Measurements from ENCODE around the gene ST6GAL2. TPM values are rescaled to one million over a fixed set of nuclear protein-coding genes. Genes with fewer than 3 reads are reported as not detected.

Gene ST6GAL2
- total RNA-seq, 2 donors from 2014 or later, result 7.8 to 17.9 TPM

DNA sequence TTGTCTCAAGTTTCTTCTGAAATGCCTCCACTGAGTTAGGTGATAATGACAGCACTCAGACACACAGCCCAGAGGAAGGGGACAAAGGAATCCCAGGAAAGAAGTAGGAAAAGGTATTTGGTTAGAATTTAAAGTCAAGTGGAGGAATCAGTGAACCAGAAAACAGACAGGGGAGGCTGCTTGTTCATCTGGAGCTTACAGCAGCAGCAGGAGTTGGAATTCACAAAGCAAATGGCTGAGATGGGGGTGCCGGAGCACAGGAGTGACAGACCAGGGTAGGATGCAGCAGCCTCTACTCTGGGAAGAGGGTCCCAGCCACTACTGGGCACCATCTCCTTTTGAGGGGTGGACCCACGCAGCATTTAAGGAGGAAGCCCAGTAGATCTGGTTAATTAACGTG, 104.8 kb downstream of the ST6GAL2 start:
- Histone ChIP-seq H3K9ac (ENCODE audit: extremely low read depth, low read length, poor library complexity, severe bottlenecking) (no peak overlapping the region), H3K4me1 (ENCODE audit: control insufficient read depth, insufficient read depth, low read length) (peaks cover 9% of the 10 kb centered on the region), H3K36me3 (ENCODE audit: control insufficient read depth, insufficient read depth, low read length) (no peaks in the 10 kb centered on the region), H3K9me3 (ENCODE audit: control insufficient read depth, low read length) (peaks cover under 1% of the 10 kb centered on the region), H3K4me3 (ENCODE audit: low read length) (no peak overlapping the region), H3K27me3 (ENCODE audit: control insufficient read depth, insufficient read depth, low read length, poor library complexity, severe bottlenecking) (no peaks in the 10 kb centered on the region), H3K27ac (ENCODE audit: low read depth, low read length) (no peak overlapping the region)
- DNase-seq, result no peak
- TF ChIP-seq, protein P1, sequence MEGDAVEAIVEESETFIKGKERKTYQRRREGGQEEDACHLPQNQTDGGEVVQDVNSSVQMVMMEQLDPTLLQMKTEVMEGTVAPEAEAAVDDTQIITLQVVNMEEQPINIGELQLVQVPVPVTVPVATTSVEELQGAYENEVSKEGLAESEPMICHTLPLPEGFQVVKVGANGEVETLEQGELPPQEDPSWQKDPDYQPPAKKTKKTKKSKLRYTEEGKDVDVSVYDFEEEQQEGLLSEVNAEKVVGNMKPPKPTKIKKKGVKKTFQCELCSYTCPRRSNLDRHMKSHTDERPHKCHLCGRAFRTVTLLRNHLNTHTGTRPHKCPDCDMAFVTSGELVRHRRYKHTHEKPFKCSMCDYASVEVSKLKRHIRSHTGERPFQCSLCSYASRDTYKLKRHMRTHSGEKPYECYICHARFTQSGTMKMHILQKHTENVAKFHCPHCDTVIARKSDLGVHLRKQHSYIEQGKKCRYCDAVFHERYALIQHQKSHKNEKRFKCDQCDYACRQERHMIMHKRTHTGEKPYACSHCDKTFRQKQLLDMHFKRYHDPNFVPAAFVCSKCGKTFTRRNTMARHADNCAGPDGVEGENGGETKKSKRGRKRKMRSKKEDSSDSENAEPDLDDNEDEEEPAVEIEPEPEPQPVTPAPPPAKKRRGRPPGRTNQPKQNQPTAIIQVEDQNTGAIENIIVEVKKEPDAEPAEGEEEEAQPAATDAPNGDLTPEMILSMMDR (conservative IDR thresholded peaks at IDR 0.05), result no peak
- no peaks in the 10 kb centered on the region for H3K36me3 Mint-ChIP-seq (ENCODE audit: low read depth)
- H3K27me3 Mint-ChIP-seq (ENCODE audit: insufficient read depth), result no peaks in the 10 kb centered on the region
- H3K4me3 Mint-ChIP-seq, result no peak overlapping the region
- H3K4me1 Mint-ChIP-seq, result no peaks in the 10 kb centered on the region
- H3K27ac Mint-ChIP-seq, result no peak overlapping the region
- 82 to 86% methylated on average over 3 of the region's 3 CpGs for WGBS, 2 experiments (ENCODE audit: insufficient coverage in 1 of 2, insufficient read length in 1 of 2)
- peaks cover 1% of the 10 kb centered on the region for H3K9me3 Mint-ChIP-seq

DNA sequence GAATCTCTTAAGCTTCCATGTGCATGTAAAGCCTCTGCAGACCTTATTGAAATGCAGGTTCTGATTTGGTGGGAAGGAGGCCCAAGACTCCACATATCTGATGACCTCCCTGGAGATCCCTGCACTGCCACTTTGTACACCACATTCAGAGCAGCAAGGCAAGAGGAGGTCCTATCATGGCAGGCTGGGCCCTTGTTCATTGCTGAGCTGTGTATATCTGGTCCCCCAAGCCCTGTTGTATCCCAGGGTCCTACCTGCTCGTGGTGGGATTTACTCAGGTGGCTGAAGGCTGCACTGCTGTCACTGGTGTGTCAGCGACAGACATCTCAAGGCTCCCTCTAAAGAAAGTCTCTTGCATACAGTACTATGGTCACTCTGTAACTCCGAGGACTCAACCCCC, 114.2 kb downstream of the ST6GAL2 start:
- Mint-ChIP-seq H3K4me3 (no peak overlapping the region), H3K27ac (no peak overlapping the region), H3K9me3 (peaks cover 4% of the 10 kb centered on the region), H3K36me3 (ENCODE audit: low read depth) (no peaks in the 10 kb centered on the region), H3K4me1 (no peaks in the 10 kb centered on the region), H3K27me3 (ENCODE audit: insufficient read depth) (no peaks in the 10 kb centered on the region)
- Histone ChIP-seq H3K27ac (ENCODE audit: low read depth, low read length) (no peak overlapping the region), H3K9me3 (ENCODE audit: control insufficient read depth, low read length) (peaks cover 30% of the 10 kb centered on the region), H3K27me3 (ENCODE audit: control insufficient read depth, insufficient read depth, low read length, poor library complexity, severe bottlenecking) (no peaks in the 10 kb centered on the region), H3K36me3 (ENCODE audit: control insufficient read depth, insufficient read depth, low read length) (no peaks in the 10 kb centered on the region), H3K4me3 (ENCODE audit: low read length) (no peak overlapping the region), H3K9ac (ENCODE audit: extremely low read depth, low read length, poor library complexity, severe bottlenecking) (no peak overlapping the region), H3K4me1 (ENCODE audit: control insufficient read depth, insufficient read depth, low read length) (no peaks in the 10 kb centered on the region)
- no peak for DNase-seq
- TF ChIP-seq, protein P1 (conservative IDR thresholded peaks at IDR 0.05), result no peak
- 79 to 100% methylated on average over 1 to 3 of the region's 3 CpGs for WGBS, 2 experiments (ENCODE audit: insufficient coverage in 1 of 2, insufficient read length in 1 of 2)

DNA sequence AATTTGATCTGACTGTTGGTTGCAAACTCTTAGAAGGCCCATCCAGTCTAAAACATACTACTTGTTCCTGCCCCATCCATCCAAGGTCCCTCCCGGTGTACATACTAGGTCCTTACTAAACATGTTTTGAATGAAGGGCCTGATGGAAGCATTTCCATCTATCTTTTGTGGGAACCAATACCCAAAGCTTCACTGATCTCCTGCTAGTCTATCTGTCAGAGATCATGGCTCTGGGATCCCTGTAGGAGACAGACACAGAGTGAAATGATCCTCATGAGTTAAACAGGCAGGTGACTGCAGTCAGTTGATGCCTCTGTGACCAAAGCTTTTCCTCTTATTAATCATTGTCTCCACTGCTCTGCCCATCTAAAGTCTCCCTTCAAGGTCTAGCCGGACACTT, 115.0 kb downstream of the ST6GAL2 start:
- no peak for DNase-seq
- TF ChIP-seq, protein P1 (conservative IDR thresholded peaks at IDR 0.05), result no peak
- H3K4me1 ChIP-seq (ENCODE audit: control insufficient read depth, insufficient read depth, low read length), result no peaks in the 10 kb centered on the region
- no peak overlapping the region for H3K4me3 ChIP-seq (ENCODE audit: low read length)
- Mint-ChIP-seq H3K4me1 (no peaks in the 10 kb centered on the region), H3K27ac (no peak overlapping the region), H3K27me3 (ENCODE audit: insufficient read depth) (no peaks in the 10 kb centered on the region), H3K9me3 (peaks cover 5% of the 10 kb centered on the region), H3K4me3 (no peak overlapping the region), H3K36me3 (ENCODE audit: low read depth) (no peaks in the 10 kb centered on the region)
- WGBS, 2 experiments (ENCODE audit: insufficient coverage in 1 of 2, insufficient read length in 1 of 2), result 94% methylated on average over 2 of the region's 2 CpGs; no CpG with 5 or more reads in 1 of the 2 experiments
- H3K27ac ChIP-seq (ENCODE audit: low read depth, low read length), result no peak overlapping the region
- no peaks in the 10 kb centered on the region for H3K27me3 ChIP-seq (ENCODE audit: control insufficient read depth, insufficient read depth, low read length, poor library complexity, severe bottlenecking)
- no peaks in the 10 kb centered on the region for H3K36me3 ChIP-seq (ENCODE audit: control insufficient read depth, insufficient read depth, low read length)
- no peak overlapping the region for H3K9ac ChIP-seq (ENCODE audit: extremely low read depth, low read length, poor library complexity, severe bottlenecking)
- H3K9me3 ChIP-seq (ENCODE audit: control insufficient read depth, low read length), result peaks cover 35% of the 10 kb centered on the region
